B cell (primary cell): Measurements from ENCODE around the gene BTAF1. TPM values are rescaled to one million over a fixed set of nuclear protein-coding genes. Genes with fewer than 3 reads are reported as not detected.
A peak's percentile ranks its signal among the peaks of the same experiment; 100 is the strongest.

Experiments
- ATAC-seq: fragments of 200-7000 bp; cut with Tn5 transposase; one replicate; pipeline ENCODE4 v1.10.0; 2021; ENCODE audit warnings: low read depth, mild to moderate bottlenecking, moderate number of reproducible peaks, moderate library complexity
- CTCF ChIA-PET: fragments of 350-600 bp; sonication (Branson Sonifier 250); formaldehyde crosslinking; loops from one replicate; lab custom pipeline; 2021; ENCODE audit warnings: antibody characterized with exemption, inconsistent platforms; lab: Charles Lee
- POLR2A ChIA-PET: fragments of 350-600 bp; sonication (Branson Sonifier 250); formaldehyde crosslinking; loops from one replicate; lab custom pipeline; 2021; ENCODE audit warnings: antibody characterized with exemption; lab: Charles Lee
- DNase-seq: peaks from one replicate; pipeline ENCODE4 v3.0.0; 2013
- H2AFZ ChIP-seq: 2 replicates; pipeline ENCODE4 v1.6.1; 2012; ENCODE audit warnings: mild to moderate bottlenecking, low read depth, low read length; ENCODE audit not compliant: insufficient read depth, poor library complexity, severe bottlenecking
- H3K27ac ChIP-seq, 2 donors: 1 replicate in 1 of 2; 2 replicates in 1 of 2; pipeline ENCODE4 v1.5.1; 2012 to 2013; ENCODE audit warnings: low read length in 2 of 2, mild to moderate bottlenecking in 2 of 2, moderate library complexity in 1 of 2
- H3K27me3 ChIP-seq, 4 experiments: fragments of 200-600 bp in 1 of 4; sonication (generic) in 1 of 4; replicated peaks in 1 of 4; 1 replicate in 2 of 4; 2 replicates in 2 of 4; pipeline versions ENCODE4 v1.6.1 to v1.7.0; 2013 to 2016; ENCODE audit warnings: low read length in 3 of 4, mild to moderate bottlenecking in 2 of 4, mixed read lengths in 1 of 4, moderate library complexity in 1 of 4; ENCODE audit not compliant: insufficient read depth in 4 of 4, control insufficient read depth in 3 of 4; ENCODE audit errors: control extremely low read depth in 1 of 4
- H3K36me3 ChIP-seq, 2 experiments: replicated peaks in 1 of 2; 1 replicate in 1 of 2; 2 replicates in 1 of 2; pipeline versions ENCODE4 v1.6.1 to v1.7.1; 2013; ENCODE audit warnings: low read length in 1 of 2; ENCODE audit not compliant: insufficient read depth in 2 of 2, control insufficient read depth in 1 of 2; ENCODE audit errors: control extremely low read depth in 1 of 2, extremely low read depth in 1 of 2
- H3K4me1 ChIP-seq, 2 donors: fragments of 200-600 bp in 1 of 2; sonication (generic) in 1 of 2; 1 replicate in 1 of 2; 2 replicates in 1 of 2; pipeline versions ENCODE4 v1.5.1 to v1.6.1; 2013 to 2017; ENCODE audit warnings: low read length in 2 of 2; ENCODE audit not compliant: control insufficient read depth in 2 of 2, insufficient read depth in 2 of 2
- H3K4me2 ChIP-seq: replicated peaks from 2 replicates; pipeline ENCODE3; 2012; ENCODE audit warnings: mild to moderate bottlenecking, low read depth, low read length; ENCODE audit not compliant: poor library complexity, severe bottlenecking
- H3K4me3 ChIP-seq, 5 experiments: fragments of 200-600 bp in 1 of 5; sonication (generic) in 1 of 5; 1 replicate in 3 of 5; 2 replicates in 2 of 5; pipeline versions ENCODE4 v1.5.1 to v1.7.0; 2011 to 2016; ENCODE audit warnings: low read length in 4 of 5, mild to moderate bottlenecking in 4 of 5, low read depth in 2 of 5, control low read depth in 1 of 5, moderate library complexity in 1 of 5; ENCODE audit not compliant: insufficient read depth in 1 of 5; ENCODE audit errors: control extremely low read depth in 1 of 5, extremely low read depth in 1 of 5
- H3K79me2 ChIP-seq: fragments of 200-600 bp; sonication (generic); one replicate; pipeline ENCODE4 v1.6.0; 2016; ENCODE audit warnings: low read length; ENCODE audit not compliant: control insufficient read depth, insufficient read depth
- H3K9ac ChIP-seq: fragments of 200-600 bp; sonication (generic); 2 replicates; pipeline ENCODE4 v1.6.1; 2017; ENCODE audit warnings: mild to moderate bottlenecking, low read length, moderate library complexity
- H3K9me3 ChIP-seq, 3 donors: one replicate each; pipeline versions ENCODE4 v1.6.1 to v1.7.1; 2013; ENCODE audit warnings: low read length in 2 of 3; ENCODE audit not compliant: control insufficient read depth in 2 of 3, insufficient read depth in 1 of 3; ENCODE audit errors: control extremely low read depth in 1 of 3
- H4K20me1 ChIP-seq: 2 replicates; pipeline ENCODE4 v1.6.0; 2012; ENCODE audit warnings: mild to moderate bottlenecking, low read length; ENCODE audit not compliant: insufficient read depth, control insufficient read depth, poor library complexity, severe bottlenecking
- H3K27ac Mint-ChIP-seq: one replicate; pipeline ENCODE4 v1.8.0; 2021; ENCODE audit warnings: mixed read lengths
- H3K27me3 Mint-ChIP-seq: one replicate; pipeline ENCODE4 v1.8.0; 2021; ENCODE audit warnings: mixed read lengths
- H3K4me1 Mint-ChIP-seq: one replicate; pipeline ENCODE4 v1.8.0; 2021; ENCODE audit warnings: mixed read lengths
- H3K4me3 Mint-ChIP-seq: one replicate; pipeline ENCODE4 v1.8.0; 2021; ENCODE audit warnings: mixed read lengths
- H3K9me3 Mint-ChIP-seq: one replicate; pipeline ENCODE4 v1.8.0; 2022; ENCODE audit warnings: mixed read lengths; ENCODE audit not compliant: insufficient read depth
- CTCF ChIP-seq: fragments of 200-600 bp; IDR thresholded peaks from one replicate; pipeline ENCODE4 v1.8.0; 2022; ENCODE audit warnings: antibody characterized with exemption, mild to moderate bottlenecking
- EZH2 ChIP-seq: IDR thresholded peaks from 2 replicates; pipeline ENCODE4 v1.6.1; 2012; ENCODE audit warnings: borderline replicate concordance, low read depth, mild to moderate bottlenecking, moderate library complexity, low read length; ENCODE audit not compliant: insufficient read depth, poor library complexity, severe bottlenecking
- WGBS: methylation state at CpG from one replicate; pipeline ENCODE4 v1.1.5; 2013; ENCODE audit warnings: missing lambda C conversion rate; ENCODE audit not compliant: insufficient coverage; 5-methylcytosine and 5-hydroxymethylcytosine counted together
- intact Hi-C: fragments of 100-400 bp; cut with micrococcal nuclease; formaldehyde crosslinking; loops from one replicate; pipeline ENCODE4 v1.10.0; 2022
- polyA plus RNA-seq: library from polyadenylated mRNA; depleted of rRNA; stranded (reverse); fragments of >200 nt; gene quantifications from 2 replicates; pipeline ENCODE4 v1.2.3, GENCODE V29; 2012
- total RNA-seq, 2 donors: library from RNA; stranded (reverse); fragments of 120-200 nt in 1 of 2; gene quantifications; 1 replicate in 1 of 2; 2 replicates in 1 of 2; pipeline versions ENCODE4 v1.2.3 to v1.2.4, GENCODE V29; 2013 to 2022

The BTAF1 gene
- total and polyA plus RNA-seq, 2 donors (not counting 1 experiment from before 2014, with no cell fraction given) = 58.2 to 78.1 TPM

- H3K4me1 Mint-ChIP-seq = no peaks in the 10 kb centered on the region
- Histone ChIP-seq H3K4me2 (no peak overlapping the region), H4K20me1 (no peaks in the 10 kb centered on the region), H3K36me3 (peaks cover 3 to 6% of the 10 kb centered on the region in 2 experiments), H3K9me3 (no peaks in the 10 kb centered on the region), H3K4me3 (no peak overlapping the region), H3K4me1 (no peaks in the 10 kb centered on the region), H2AFZ (no peak overlapping the region), H3K27ac (no peak overlapping the region), H3K9ac (no peak overlapping the region), H3K79me2 (no peaks in the 10 kb centered on the region), H3K27me3 (no peaks in the 10 kb centered on the region)
- H3K27me3 Mint-ChIP-seq = no peaks in the 10 kb centered on the region
- no peak for TF ChIP-seq EZH2
- TF ChIP-seq CTCF = peak; percentile 10
- H3K27ac Mint-ChIP-seq = no peak overlapping the region
- 100% methylated on average over 1 of the region's 6 CpGs for WGBS
- ATAC-seq (no peak), DNase-seq (no peak)
- intact Hi-C loops = no loop called here
- POLR2A ChIA-PET = no interaction called here
- H3K4me3 Mint-ChIP-seq = no peak overlapping the region
- CTCF ChIA-PET = interaction anchor here (0.7 kb wide), 1 partner anchor 359 kb away, joined by 3 read pairs; no protein-coding TSS in a partner anchor
- no peaks in the 10 kb centered on the region for H3K9me3 Mint-ChIP-seq
These were observed 150.7 kb downstream of the BTAF1 start for GRCh38 chr10:92074126-92074887.

GRCh38 chr10:92075829-92076228 is 152.3 kb downstream of the BTAF1 start:
- H3K79me2 ChIP-seq = no peaks in the 10 kb centered on the region
- H4K20me1 ChIP-seq = no peaks in the 10 kb centered on the region
- H3K9ac ChIP-seq = no peak overlapping the region
- no peak overlapping the region for H2AFZ ChIP-seq
- intact Hi-C loops = no loop called here
- H3K36me3 ChIP-seq = peaks cover 6 to 11% of the 10 kb centered on the region in 2 experiments
- H3K27ac ChIP-seq = no peak overlapping the region
- H3K9me3 ChIP-seq = no peaks in the 10 kb centered on the region
- no peak overlapping the region for H3K4me3 ChIP-seq
- no peaks in the 10 kb centered on the region for H3K27me3 ChIP-seq
- Mint-ChIP-seq H3K4me1 (no peaks in the 10 kb centered on the region), H3K27me3 (no peaks in the 10 kb centered on the region), H3K9me3 (no peaks in the 10 kb centered on the region), H3K27ac (no peak overlapping the region), H3K4me3 (no peak overlapping the region)
- TF ChIP-seq EZH2 (no peak), CTCF (no peak)
- H3K4me1 ChIP-seq = no peaks in the 10 kb centered on the region
- no peak overlapping the region for H3K4me2 ChIP-seq
- ChIA-PET CTCF (interaction anchor here (0.6 kb wide), 1 partner anchor 148 kb away, joined by 4 read pairs; no protein-coding TSS in a partner anchor), POLR2A (no interaction called here)
- DNase-seq (no peak), ATAC-seq (no peak)
